Epithelial cell of esophagus (primary cell): ENCODE results near the gene ADAMTS2.

Source experiments
- DNase-seq: peaks from one replicate; pipeline ENCODE4 v3.0.0; 2010; ENCODE audit warnings: low read depth
- H3K4me3 ChIP-seq: 2 replicates; pipeline ENCODE4 v1.5.1; 2011; ENCODE audit warnings: mild to moderate bottlenecking, low read length, control low read depth
- CTCF ChIP-seq: IDR thresholded peaks from 2 replicates; pipeline ENCODE4 v1.5.1; 2011; ENCODE audit warnings: low read depth, mild to moderate bottlenecking, low read length, control low read depth, inconsistent platforms; ENCODE audit not compliant: insufficient read depth; ENCODE audit errors: missing control alignments

The ADAMTS2 gene

DNA sequence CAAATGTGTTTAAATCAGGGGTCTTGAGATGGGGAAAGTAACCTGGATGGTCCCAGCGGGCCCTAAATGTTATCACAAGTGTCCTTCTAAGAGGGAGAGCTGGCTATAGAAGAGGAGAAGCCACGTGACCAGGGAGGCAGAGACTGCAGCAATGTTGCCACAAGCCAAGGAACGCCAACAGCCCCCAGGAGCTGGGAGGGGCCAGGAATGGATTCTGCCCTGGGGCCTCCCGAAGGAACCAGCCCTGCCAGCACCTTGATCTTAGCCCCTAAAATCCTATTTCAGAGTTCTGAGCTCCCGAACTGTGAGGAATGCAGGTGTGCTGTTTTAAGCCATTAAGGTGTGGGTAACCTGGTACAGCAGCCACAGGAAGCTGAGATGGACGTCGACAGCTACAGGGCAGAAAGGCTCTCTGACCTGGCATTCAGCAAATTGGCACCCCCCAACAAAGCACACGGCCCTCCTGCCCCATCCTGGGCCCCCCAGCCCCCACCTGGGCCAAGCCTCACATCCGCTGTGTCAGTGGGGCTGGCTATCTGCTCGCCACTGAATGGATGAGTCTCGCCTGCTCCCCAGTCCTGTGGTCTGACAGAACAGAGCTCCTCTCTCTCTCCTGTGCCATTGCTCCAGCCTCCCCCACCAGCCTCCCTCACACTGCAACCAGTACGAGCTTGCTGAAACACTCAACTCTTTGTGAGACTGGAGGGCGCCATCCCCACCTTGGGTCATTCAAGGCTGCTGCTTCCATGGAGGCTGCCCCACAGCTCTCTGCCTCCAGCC, 78.8 kb downstream of the ADAMTS2 start:
- TF ChIP-seq CTCF = no peak
- no peak for DNase-seq
- no peak overlapping the region for H3K4me3 ChIP-seq

- DNase-seq = peak; percentile 10
- H3K4me3 ChIP-seq = no peak overlapping the region
- no peak for TF ChIP-seq CTCF
Measured at GRCh38 chr5:179265514-179266290, 79.6 kb downstream of the ADAMTS2 start.

DNA sequence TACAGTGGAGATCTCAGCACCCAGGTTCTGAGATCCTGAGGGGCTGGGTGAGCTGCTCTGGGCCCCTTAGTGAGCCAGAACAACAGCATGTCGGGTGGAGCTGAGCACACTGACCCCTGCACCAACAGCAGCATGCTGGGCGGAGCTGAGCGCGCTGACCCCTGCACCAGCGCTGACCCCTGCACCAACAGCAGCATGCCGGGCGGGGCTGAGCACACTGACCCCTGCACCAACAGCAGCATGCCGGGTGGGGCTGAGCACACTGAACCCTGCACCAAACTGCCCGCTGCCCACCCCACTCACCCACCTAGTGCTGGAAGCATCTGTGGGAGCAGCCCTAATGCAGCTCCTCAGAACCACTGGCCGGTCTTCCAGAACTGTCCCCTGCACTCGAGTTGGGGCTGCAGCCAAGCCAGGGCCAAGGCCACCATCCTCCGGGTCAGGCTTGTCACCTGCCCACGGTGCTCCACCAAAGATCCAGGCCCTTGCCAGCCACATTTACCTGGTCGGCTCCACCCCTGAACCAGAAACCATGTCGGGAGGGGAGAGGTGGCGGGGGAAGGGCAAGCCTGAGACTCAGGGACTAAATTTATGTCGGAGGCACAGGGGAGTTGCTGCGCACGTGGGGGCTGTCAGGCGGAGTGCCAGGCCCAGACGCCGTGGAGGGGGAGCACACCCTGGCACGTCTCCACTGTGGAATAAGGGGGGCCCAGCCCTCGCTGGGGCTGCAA, 80.3 kb downstream of the ADAMTS2 start:
- no peak for DNase-seq
- TF ChIP-seq CTCF = no peak
- no peak overlapping the region for H3K4me3 ChIP-seq

- DNase-seq = no peak
- no peak for TF ChIP-seq CTCF
- H3K4me3 ChIP-seq = no peak overlapping the region
Measured at GRCh38 chr5:179264053-179264782, 81.0 kb downstream of the ADAMTS2 start.

DNA sequence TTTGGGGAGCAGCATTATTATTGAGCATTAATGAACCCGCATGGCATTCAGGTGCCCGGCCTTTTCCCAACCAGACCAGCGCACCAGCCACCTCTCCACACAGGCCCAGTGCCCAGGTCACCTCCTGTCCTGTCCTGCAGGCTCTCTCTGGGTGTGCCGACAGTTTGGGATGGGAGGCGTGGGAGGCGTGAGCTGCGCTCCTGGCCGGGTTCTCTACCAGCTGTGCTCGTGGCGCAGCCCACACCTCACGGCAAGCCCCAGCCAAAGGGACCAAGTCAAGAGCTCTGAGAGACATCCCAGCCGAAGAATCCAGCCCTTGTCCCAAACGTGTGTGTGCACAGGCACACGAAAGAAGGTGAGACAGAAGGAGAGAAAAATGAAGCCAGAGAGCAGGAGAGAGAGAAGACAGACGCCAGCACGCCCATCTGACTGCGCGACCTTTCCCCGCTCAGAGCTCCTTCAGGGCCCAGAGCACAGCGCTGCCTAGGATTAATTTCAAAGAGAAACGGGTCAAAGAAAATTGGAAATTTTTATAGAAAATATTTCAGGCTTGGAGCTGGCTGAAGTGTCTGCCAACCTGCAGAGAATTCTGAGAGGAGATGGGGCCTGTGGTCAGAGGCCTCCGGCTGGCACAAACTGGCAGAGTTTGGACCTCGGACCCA, 81.7 kb downstream of the ADAMTS2 start:
- TF ChIP-seq CTCF = no peak
- DNase-seq = no peak
- H3K4me3 ChIP-seq = no peak overlapping the region
